Stimulated activated naive CD8-positive, alpha-beta T cell treated with anti-CD3 and anti-CD28 coated beads, Interleukin-15, amount 100 ng/mL, for 72 hours (primary cell): Measurements from ENCODE around the gene ALDOA.
A peak's percentile ranks its signal among the peaks of the same experiment; 100 is the strongest.
"Not testable (repeated sequence)": the region's sequence is repeated elsewhere in the genome, so short reads cannot be mapped to it uniquely, and the experiment has no call there.

ENCODE experiments used
- ATAC-seq: fragments of 150-1000 bp; cut with Tn5 transposase; 2 replicates; pipeline ENCODE4 v1.10.0; 2021; ENCODE audit warnings: mild to moderate bottlenecking, moderate library complexity
- DNase-seq, 2 donors: peaks; one replicate each; pipeline ENCODE4 v3.0.0; 2021 to 2022
- H3K27ac Mint-ChIP-seq, 2 donors: one replicate each; pipeline ENCODE4 v1.8.0; 2022; ENCODE audit warnings: mild to moderate bottlenecking in 2 of 2, mixed read lengths in 2 of 2, moderate library complexity in 2 of 2
- H3K27me3 Mint-ChIP-seq: one replicate; pipeline ENCODE4 v1.8.0; 2022; ENCODE audit warnings: mixed read lengths
- H3K4me1 Mint-ChIP-seq: one replicate; pipeline ENCODE4 v1.8.0; 2022; ENCODE audit warnings: mild to moderate bottlenecking, mixed read lengths
- H3K4me3 Mint-ChIP-seq, 2 donors: one replicate each; pipeline ENCODE4 v1.8.0; 2022; ENCODE audit warnings: mild to moderate bottlenecking in 2 of 2, mixed read lengths in 2 of 2, moderate library complexity in 1 of 2
- H3K9me3 Mint-ChIP-seq, 2 donors: one replicate each; pipeline ENCODE4 v1.8.0; 2022; ENCODE audit warnings: mixed read lengths in 2 of 2

The ALDOA gene

DNA sequence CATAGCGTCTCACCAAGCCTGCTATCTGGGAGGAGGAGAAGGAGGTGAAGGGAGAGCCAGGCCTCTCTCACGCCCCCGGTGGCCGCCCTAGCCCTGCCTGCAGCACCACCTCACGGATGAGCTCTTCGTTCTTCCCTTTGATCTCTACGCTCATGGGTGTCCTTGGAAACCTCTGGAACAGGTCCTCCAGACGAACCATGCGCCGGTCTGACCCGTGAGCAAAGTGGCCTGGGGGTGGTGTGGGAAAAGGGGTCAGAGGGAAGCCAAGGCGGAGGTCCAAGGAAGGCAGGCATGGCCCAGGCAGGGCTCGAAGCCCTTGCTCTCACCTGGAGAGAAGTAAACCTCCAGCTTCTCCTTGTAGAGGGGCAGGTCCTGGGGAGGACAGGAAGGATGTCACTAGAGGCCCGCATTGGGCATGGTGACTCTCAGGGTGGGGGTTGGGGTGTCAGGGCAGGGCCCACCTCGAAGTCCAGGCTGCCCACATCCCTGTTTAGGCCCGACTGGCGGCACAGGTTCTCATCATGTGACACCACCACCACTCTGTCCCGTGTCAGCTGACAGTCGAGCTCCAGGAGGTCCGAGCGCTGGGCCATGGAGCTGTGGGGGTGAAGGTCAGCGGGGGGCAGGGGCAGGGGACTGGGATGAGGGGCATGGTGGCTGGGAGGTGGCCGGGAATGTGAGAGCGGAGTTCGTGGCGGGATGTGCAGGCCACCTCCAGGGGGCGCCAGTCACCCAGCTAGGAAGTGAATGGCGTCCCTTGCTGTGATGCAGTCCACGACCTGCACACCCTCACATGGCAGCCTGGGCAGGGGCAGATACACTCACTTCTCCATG, 46.9 kb downstream of the ALDOA start:
- H3K4me3 Mint-ChIP-seq = no peak overlapping the region
- DNase-seq = peak; percentile 53 to 64
- no peaks in the 10 kb centered on the region for H3K27me3 Mint-ChIP-seq
- H3K4me1 Mint-ChIP-seq = peaks cover 27% of the 10 kb centered on the region
- ATAC-seq = peak; percentile 76
- no peak overlapping the region for H3K27ac Mint-ChIP-seq
- no peaks in the 10 kb centered on the region for H3K9me3 Mint-ChIP-seq

DNA sequence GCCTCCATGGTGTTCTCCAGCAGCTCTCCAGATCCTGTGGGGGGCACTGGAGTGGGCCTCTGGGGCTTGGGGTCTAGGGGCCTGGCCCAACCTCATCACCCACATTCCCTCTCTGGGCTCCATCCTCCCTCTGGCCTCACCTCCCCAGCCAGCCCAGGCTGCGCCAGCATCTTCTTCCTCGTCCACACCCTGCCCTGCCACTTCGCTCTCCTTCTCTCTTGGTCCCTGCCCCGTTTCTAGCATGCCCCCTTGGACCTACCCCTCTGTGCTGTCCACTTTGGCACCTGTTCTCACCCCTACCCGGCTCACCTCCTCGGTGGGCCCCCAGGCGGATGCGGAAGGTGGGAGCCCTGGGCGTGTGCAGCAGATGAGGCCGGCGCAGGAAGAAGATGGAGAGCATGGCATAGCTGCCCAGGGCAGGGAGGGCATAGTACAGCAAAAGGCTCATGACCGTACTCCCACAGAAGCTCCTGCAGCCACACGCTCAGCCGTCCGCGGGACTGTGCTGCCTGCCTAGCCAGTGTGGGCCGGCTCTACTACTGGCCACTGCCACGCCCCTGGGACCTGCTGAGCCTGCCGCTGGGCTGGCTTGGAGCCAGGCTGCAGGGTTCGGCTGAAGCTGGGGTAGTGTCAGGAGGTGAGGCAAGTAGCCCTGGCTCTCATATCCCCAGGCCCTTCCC, 47.6 kb downstream of the ALDOA start, which contains the start of gene GDPD3:
GDPD3 (minus strand) TSS at position 507 of the 680 bp plus-strand sequence; CDS start at position 448, 59 bp downstream.
- H3K27ac Mint-ChIP-seq = no peak within 1 kb of the TSS
- peak; percentile 25 for ATAC-seq
- no peaks in the 10 kb centered on the region for H3K27me3 Mint-ChIP-seq
- no peak for DNase-seq
- H3K9me3 Mint-ChIP-seq = no peaks in the 10 kb centered on the region
- peaks cover 27% of the 10 kb centered on the region for H3K4me1 Mint-ChIP-seq
- H3K4me3 Mint-ChIP-seq = no peak within 1 kb of the TSS

DNA sequence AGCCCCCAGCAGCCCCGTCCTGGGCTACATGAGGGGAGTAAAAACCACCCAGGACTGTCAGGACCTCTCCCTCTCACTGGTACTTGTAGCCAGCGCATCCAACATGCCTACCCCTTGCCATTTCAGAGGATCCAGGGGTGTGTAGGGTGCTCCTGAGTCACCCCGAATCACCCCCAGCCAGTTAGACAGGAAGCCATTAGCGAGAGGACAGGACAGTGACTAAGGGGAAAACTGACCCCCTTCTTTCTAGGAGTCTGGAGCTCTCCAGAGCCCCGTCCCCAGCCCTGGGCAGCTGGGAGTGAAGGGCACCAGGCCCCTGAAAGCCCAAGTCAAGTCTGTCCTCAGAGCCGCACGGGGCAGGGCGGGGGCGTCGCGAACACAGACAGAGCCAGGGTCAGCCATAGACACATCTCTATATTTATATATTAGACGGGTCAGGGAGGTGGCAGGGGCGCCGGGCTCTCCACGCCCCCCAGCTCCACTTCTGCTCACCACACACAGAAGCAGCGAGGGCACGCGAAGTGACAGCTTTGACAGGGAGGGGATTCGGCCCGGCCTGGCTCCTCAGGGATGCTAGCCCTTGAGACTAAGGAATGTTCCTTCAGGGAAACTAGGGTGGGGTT, 48.3 kb downstream of the ALDOA start:
- no peak for DNase-seq
- Mint-ChIP-seq H3K4me3 (no peak overlapping the region), H3K27me3 (no peaks in the 10 kb centered on the region), H3K4me1 (peaks cover 27% of the 10 kb centered on the region), H3K9me3 (no peaks in the 10 kb centered on the region), H3K27ac (no peak overlapping the region)
- ATAC-seq = no peak

- DNase-seq = no peak
- ATAC-seq = no peak
- no peak overlapping the region for H3K4me3 Mint-ChIP-seq
- H3K27me3 Mint-ChIP-seq = no peaks in the 10 kb centered on the region
- H3K9me3 Mint-ChIP-seq = no peaks in the 10 kb centered on the region
- no peak overlapping the region for H3K27ac Mint-ChIP-seq
- peaks cover 29% of the 10 kb centered on the region for H3K4me1 Mint-ChIP-seq
Measured at GRCh38 chr16:30114411-30114810, 48.9 kb downstream of the ALDOA start.

DNA sequence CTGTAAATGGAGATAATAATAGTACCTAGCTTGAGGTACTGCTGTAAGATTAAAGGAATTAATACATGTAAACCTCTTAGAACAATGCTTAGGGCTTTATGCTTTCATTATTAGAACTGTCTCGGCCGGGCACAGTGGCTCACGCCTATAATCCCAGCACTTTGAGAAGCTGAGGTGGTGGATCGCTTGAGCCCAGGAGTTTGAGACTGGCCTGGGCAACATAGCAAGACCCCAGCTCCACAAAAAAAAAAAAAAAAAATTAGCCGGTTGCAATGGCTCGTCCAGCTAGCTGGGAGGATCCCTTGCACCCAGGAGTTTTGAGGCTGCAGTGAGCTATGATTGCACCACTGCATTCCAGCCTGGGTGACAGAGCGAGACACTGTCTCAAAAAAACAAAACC, 49.3 kb downstream of the ALDOA start:
- not testable (repeated sequence) for ATAC-seq, H3K27me3 Mint-ChIP-seq, DNase-seq, H3K4me3 Mint-ChIP-seq, H3K9me3 Mint-ChIP-seq
- H3K27ac Mint-ChIP-seq = peak overlapping the region in 1 of 2 donors; percentile 46
- H3K4me1 Mint-ChIP-seq = peaks cover 33% of the 10 kb centered on the region

- ATAC-seq = no peak
Measured at GRCh38 chr16:30115238-30115637, 49.7 kb downstream of the ALDOA start.

DNA sequence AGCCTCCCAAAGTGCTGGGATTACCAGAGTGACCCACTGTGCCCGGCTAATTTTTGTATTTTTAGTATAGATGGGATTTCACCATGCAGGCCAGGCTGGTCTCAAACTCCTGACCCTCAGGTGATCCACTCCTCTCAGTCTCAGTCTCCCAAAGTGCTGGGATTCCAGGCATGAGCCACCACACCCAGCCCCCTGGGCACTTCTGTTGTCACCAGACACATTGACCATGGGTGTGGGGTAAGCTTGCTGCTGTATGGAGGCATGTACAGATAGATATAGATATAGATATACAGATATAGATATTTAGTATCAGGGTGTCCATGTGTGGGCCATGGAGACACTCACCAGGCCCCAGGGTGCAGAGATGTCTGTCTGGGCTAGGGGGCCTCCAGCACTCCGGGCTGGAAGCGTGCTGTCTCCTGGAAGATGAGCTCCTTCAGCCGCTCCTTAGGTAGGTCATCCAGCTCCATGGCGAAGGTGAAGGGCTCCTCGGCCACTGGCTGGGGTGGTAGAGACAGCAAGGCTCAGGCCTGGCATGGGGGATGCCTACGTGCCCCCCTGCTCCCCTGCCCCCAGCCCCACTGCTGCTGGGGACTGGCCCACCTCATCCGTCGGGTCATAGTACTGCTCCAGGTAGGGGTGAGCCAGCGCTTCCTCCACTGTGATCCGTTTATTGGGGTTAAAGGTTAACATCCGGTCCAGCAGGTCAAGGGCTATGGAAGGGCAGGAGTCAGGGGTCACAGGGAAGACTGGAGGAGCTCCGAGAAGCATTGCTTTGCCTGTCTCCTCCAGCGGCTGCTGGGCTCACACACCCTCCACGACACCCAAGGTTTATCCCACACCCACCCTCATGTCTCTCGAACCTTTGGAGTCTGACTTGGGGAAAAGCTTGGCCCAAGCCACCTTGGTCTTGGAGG, 51.0 kb downstream of the ALDOA start:
- Mint-ChIP-seq H3K27me3 (no peaks in the 10 kb centered on the region), H3K4me3 (no peak overlapping the region), H3K27ac (no peak overlapping the region), H3K4me1 (peaks cover 50% of the 10 kb centered on the region), H3K9me3 (no peaks in the 10 kb centered on the region)
- DNase-seq (no peak), ATAC-seq (no peak)

More at GRCh38 chr16:30115238-30115637, 49.7 kb downstream of the ALDOA start:
- H3K27ac Mint-ChIP-seq = peak overlapping the region in 1 of 2 donors; percentile 46
- no peaks in the 10 kb centered on the region for H3K9me3 Mint-ChIP-seq
- no peak for DNase-seq
- no peak overlapping the region for H3K4me3 Mint-ChIP-seq
- H3K4me1 Mint-ChIP-seq = peaks cover 37% of the 10 kb centered on the region
- no peaks in the 10 kb centered on the region for H3K27me3 Mint-ChIP-seq

GRCh38 chr16:30117768-30118167, 52.2 kb downstream of the ALDOA start:
- ATAC-seq (no peak), DNase-seq (no peak)
- H3K4me3 Mint-ChIP-seq = no peak overlapping the region
- peaks cover 62% of the 10 kb centered on the region for H3K4me1 Mint-ChIP-seq
- no peaks in the 10 kb centered on the region for H3K9me3 Mint-ChIP-seq
- no peak overlapping the region for H3K27ac Mint-ChIP-seq
- no peaks in the 10 kb centered on the region for H3K27me3 Mint-ChIP-seq

- Mint-ChIP-seq H3K4me1 (peaks cover 55% of the 10 kb centered on the region), H3K27ac (no peak overlapping the region), H3K9me3 (no peaks in the 10 kb centered on the region), H3K4me3 (no peak overlapping the region), H3K27me3 (no peaks in the 10 kb centered on the region)
- DNase-seq (no peak), ATAC-seq (no peak)
Measured at GRCh38 chr16:30119428-30119827, 53.9 kb downstream of the ALDOA start.
